Measurements from ENCODE around the gene VANGL2.

GRCh38 chr1:160421881-160422280, 21.5 kb downstream of the VANGL2 start:
- TF ChIP-seq POLR2A (IDR thresholded peaks at IDR 0.05) (no peak), CTCF (IDR thresholded peaks at IDR 0.05) (no peak)

Measured in prostate gland (tissue), 2 donors.